HG03196 (cell line): ENCODE results near the gene CCL3.
"Not testable (repeated sequence)": the region's sequence is repeated elsewhere in the genome, so short reads cannot be mapped to it uniquely, and the experiment has no call there.

Experiments
- ATAC-seq: cut with Tn5 transposase; IDR thresholded peaks from one replicate; pipeline ENCODE4 v1.9.1; 2021; ENCODE audit not compliant: unreplicated experiment

Gene CCL3

DNA sequence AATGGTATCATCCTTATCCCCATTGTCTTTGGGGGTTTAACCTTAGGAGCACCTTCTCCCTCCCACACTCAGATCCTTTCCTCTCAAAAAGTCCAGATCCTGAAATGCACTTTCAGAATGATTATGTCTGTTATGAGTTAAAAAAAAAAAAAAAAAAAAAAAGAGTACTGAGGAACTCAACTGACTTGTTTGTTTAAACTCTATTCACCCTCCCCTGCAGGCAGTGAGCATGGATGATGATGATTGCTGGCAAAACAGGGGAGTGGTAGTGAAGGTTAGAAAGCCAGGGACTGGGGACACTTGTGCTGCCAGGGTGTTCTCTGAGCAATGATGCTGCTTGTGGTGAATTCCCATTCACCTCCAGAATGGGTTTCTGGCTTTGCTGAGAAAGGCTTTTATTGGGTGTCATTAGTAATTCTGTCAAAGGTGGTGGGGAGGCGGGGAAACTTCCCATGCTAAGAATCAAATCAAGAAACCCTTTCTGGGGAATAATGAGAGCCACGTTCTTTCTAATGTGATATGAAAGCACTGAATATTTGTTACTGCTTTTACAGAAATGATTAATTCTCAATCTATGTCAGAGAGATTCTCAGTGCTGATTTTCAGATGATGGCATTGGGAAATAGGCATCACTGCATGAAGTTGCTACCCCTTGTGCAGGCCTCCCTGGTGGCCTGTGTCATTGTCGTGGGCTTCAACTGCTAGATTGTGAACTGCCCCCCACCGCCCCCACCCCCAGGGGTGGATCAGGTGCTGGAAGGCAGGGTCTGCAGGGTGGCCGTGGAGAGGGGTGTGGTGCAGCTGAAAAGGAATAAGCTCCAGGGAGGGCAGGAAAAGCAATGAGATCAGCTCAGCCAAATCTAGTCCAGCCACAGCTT lies 27.8 kb upstream of the CCL3 start:
- no peak for ATAC-seq

DNA sequence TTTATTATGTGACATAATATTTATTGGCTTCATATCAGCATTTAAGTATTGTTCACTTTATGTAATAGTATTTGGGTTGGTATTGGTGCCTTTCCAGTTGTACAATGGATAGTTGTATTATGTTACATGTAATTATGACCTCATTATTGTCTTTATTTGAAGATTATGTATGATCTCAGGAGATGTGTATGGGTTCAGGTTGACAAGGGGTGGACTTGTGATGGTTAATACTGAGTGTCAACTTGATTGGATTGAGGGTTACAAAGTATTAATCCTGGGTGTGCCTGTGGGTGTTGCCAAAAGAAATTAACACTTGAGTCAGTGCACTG lies 25.7 kb upstream of the CCL3 start:
- not testable (repeated sequence) for ATAC-seq

GRCh38 chr17:36114971-36115648 lies 25.2 kb upstream of the CCL3 start:
- ATAC-seq, result not testable (repeated sequence)

- ATAC-seq, result not testable (repeated sequence)
These were observed 23.2 kb upstream of the CCL3 start for GRCh38 chr17:36113131-36113530.

DNA sequence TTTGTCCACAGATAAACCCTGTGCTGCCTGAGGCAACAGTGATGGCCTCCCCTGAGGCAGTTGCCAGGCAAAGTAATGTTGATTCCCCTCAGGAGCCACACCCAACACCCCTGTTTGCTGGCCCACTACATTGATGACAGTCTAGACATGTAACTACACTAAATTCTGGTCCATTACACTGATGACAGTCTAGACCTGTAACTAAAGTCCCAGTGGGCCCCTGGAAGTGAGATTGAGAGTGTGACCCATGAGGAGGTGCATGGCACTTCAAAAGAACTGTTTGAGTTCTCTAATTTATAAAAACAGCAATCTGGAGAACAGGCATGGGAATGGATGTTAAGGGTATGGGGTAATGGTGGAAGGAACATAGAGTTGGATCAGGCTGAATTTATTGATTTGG lies 22.6 kb upstream of the CCL3 start:
- no peak for ATAC-seq

DNA sequence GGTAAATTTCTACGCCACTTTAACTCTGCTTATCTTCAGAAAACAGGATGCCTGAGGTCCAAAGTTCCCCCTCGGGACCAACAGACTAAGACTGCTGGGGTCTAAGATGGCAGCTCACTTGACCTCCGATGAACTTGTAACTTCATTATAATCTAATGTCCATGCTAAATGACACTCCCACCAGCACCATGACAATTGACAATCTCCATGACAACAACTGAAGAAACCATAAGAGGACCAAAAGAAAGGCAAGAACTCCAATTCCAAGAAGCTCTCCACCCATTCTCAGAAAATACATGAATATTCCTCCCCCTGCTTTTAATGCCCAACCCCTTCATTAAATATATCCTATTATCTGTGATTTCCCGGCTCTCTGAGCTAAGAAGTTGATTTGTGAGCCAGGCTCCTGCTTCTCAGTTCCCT lies 21.1 kb upstream of the CCL3 start:
- no peak for ATAC-seq

- ATAC-seq, result not testable (repeated sequence)
These were observed 18.3 kb upstream of the CCL3 start for GRCh38 chr17:36108265-36108664.

DNA sequence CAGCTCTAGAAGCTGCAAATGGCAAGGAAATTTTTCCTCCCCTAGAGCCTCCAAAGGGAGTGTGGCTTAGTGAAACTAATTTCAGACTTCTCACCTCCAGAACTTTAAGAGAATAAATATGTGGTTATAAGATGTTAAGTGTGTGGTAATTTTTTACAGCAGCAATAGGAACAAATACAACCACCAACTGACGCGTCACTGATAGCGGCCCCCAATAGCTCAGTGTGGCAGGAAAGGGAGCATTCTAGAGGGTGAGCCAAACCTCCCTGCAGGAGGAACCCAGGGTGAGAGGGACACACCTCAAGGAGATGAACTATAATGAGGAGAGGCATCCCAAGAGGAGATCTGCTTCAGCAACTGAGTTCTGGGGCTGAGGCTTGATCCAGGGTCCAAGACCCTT lies 17.7 kb upstream of the CCL3 start:
- ATAC-seq, result no peak

DNA sequence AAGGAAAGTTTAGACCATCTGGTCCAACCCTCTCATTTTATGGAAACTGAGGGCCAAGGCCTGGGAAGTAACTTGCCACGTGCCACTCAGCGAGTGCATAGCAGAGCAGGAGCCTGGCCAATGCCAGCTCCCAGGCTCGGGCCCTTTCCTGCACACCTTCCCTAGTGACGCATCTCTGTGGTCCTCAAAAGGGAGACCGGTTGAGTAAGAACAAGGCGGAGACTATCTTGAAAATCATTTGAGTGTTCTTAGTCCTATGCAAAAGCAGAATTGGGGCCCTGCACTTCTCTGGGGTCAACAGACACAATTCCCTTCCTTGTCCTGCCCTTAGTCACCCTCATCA lies 16.5 kb upstream of the CCL3 start:
- ATAC-seq, result no peak

GRCh38 chr17:36105781-36106492 lies 16.0 kb upstream of the CCL3 start:
- no peak for ATAC-seq

- no peak for ATAC-seq
These were observed 14.8 kb upstream of the CCL3 start for GRCh38 chr17:36104701-36105181.

GRCh38 chr17:36104246-36104645 lies 14.3 kb upstream of the CCL3 start:
- ATAC-seq, result not testable (repeated sequence)

- peak; percentile 74 for ATAC-seq
These were observed 13.5 kb upstream of the CCL3 start, which contains the start of gene CCL4 for GRCh38 chr17:36103401-36103975. CCL4 (plus strand) TSS chr17:36103827; CDS start chr17:36103906, 79 bp downstream.

GRCh38 chr17:36099004-36099403 lies 9.1 kb upstream of the CCL3 start:
- not testable (repeated sequence) for ATAC-seq

GRCh38 chr17:36095992-36096391 lies 6.0 kb upstream of the CCL3 start:
- no peak for ATAC-seq

DNA sequence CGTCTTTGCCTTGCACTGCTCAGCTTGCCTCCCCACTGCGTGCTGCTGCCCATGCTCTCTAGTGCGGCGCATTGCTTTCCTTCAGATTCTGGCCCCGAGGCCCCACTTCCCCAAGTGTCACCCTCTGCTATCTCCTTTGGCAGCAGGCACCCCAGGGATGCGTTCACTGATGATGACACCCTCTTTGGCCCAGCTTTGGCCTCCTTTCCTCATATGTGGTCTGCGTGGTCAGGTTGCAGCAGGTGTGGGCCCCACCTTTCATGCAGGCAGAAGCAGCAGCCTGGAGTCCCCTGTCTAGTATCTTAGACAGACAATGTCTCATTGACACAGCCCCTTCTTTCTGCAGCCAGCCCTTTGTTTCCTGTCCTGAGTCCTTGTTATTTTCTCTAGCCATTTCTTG lies 4.8 kb upstream of the CCL3 start:
- no peak for ATAC-seq

GRCh38 chr17:36094232-36094631 lies 4.3 kb upstream of the CCL3 start:
- no peak for ATAC-seq

GRCh38 chr17:36092715-36093114 lies 2.8 kb upstream of the CCL3 start:
- ATAC-seq, result not testable (repeated sequence)

DNA sequence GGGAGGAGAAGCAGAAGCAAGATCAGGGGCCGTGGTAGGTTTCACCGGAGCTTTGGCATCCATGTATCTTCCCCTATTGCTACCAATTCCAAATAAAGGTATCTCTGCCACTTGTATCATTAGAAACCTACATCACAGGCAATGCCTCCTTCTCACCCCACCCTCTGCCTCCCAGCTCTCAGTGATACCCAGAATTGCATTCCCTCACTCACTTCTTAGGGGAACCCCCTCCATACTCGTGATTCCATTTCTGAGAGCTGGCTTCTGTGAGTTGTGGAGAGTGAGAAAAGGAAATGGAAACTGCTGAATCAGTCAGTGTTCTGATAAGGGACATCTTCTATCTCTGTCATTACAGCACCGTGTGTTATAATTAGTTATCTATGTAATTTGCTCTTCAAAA lies 2.3 kb upstream of the CCL3 start:
- no peak for ATAC-seq

DNA sequence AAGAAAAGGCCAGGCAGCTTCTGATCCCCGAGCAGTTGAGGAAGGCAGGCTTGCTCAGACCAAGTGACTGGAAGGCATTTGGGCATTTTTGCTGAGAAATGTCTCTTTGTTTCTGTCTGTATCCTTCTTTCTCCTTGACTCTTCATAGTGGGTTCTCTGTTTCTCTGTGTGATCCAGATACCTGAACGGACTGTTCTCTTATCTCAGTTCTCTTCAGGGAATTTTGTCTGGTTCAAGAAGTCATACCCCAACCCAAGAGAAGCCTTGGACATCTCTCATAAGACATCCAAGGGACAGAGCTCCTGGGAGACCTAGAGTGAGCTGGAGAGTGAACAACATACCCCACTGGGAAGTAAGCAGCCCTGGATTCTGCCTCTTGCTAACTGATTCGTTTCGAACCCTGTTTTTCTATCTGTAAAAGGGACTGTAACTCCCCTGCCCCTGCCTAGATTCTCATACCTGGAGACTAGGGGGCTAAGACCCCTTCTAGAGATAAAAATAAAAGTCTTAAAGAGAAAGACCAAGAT lies 541 bp downstream of the CCL3 start:
- ATAC-seq, result no peak
